Measurements from ENCODE around the gene IL1A.

IL1A gene

GRCh38 chr2:112827009-112827408, 42.7 kb upstream of the IL1A start:
- CTCF ChIA-PET = no interaction called here

GRCh38 chr2:112825706-112826105, 41.4 kb upstream of the IL1A start:
- no peak for DNase-seq (ENCODE audit: low spot score)
- H3K27ac ChIP-seq = no peak overlapping the region
- ChIA-PET CTCF (interaction anchor here (0.6 kb wide), 1 partner anchor 10 kb away, joined by 3 read pairs; no protein-coding TSS in a partner anchor), POLR2A (ENCODE audit: low non-redundant PET) (no interaction called here)
- no peak for TF ChIP-seq CTCF (conservative IDR thresholded peaks at IDR 0.05; ENCODE audit: low read depth)

More at GRCh38 chr2:112827009-112827408, 42.7 kb upstream of the IL1A start:
- H3K27ac ChIP-seq = no peak overlapping the region
- POLR2A ChIA-PET (ENCODE audit: low non-redundant PET) = no interaction called here
- no peak for DNase-seq (ENCODE audit: low spot score)
- TF ChIP-seq CTCF (conservative IDR thresholded peaks at IDR 0.05; ENCODE audit: low read depth) = no peak

GRCh38 chr2:112824694-112825085, 40.4 kb upstream of the IL1A start:
- no peak for DNase-seq (ENCODE audit: low spot score)
- POLR2A ChIA-PET (ENCODE audit: low non-redundant PET) = no interaction called here
- no peak for TF ChIP-seq CTCF (conservative IDR thresholded peaks at IDR 0.05; ENCODE audit: low read depth)
- CTCF ChIA-PET = interaction anchor here (0.7 kb wide), 1 partner anchor 9 kb away, joined by 3 read pairs; no protein-coding TSS in a partner anchor
- H3K27ac ChIP-seq = peak overlapping the region; percentile 68

GRCh38 chr2:112821682-112822081, 37.4 kb upstream of the IL1A start:
- no peak for DNase-seq (ENCODE audit: low spot score)
- ChIA-PET CTCF (interaction anchor here (0.6 kb wide), 1 partner anchor 138 kb away, joined by 3 read pairs; no protein-coding TSS in a partner anchor), POLR2A (ENCODE audit: low non-redundant PET) (no interaction called here)
- no peak for TF ChIP-seq CTCF (conservative IDR thresholded peaks at IDR 0.05; ENCODE audit: low read depth)
- no peak overlapping the region for H3K27ac ChIP-seq

- TF ChIP-seq CTCF (conservative IDR thresholded peaks at IDR 0.05; ENCODE audit: low read depth) = no peak
- CTCF ChIA-PET = no interaction called here
- H3K27ac ChIP-seq = no peak overlapping the region
- POLR2A ChIA-PET (ENCODE audit: low non-redundant PET) = no interaction called here
- no peak for DNase-seq (ENCODE audit: low spot score)
These were observed 36.8 kb upstream of the IL1A start for GRCh38 chr2:112821142-112821541.

- no peak for TF ChIP-seq CTCF (conservative IDR thresholded peaks at IDR 0.05; ENCODE audit: low read depth)
- DNase-seq (ENCODE audit: low spot score) = no peak
- CTCF ChIA-PET = no interaction called here
- no peak overlapping the region for H3K27ac ChIP-seq
- POLR2A ChIA-PET (ENCODE audit: low non-redundant PET) = no interaction called here
These were observed 36.0 kb upstream of the IL1A start for GRCh38 chr2:112820343-112820742.
